HG03064 (cell line): ENCODE results near the gene SLFN5.
"Not testable (repeated sequence)": the region's sequence is repeated elsewhere in the genome, so short reads cannot be mapped to it uniquely, and the experiment has no call there.

Experiments
- ATAC-seq: cut with Tn5 transposase; IDR thresholded peaks from one replicate; pipeline ENCODE4 v1.9.1; 2021; ENCODE audit warnings: low read depth; ENCODE audit not compliant: unreplicated experiment

The SLFN5 gene

DNA sequence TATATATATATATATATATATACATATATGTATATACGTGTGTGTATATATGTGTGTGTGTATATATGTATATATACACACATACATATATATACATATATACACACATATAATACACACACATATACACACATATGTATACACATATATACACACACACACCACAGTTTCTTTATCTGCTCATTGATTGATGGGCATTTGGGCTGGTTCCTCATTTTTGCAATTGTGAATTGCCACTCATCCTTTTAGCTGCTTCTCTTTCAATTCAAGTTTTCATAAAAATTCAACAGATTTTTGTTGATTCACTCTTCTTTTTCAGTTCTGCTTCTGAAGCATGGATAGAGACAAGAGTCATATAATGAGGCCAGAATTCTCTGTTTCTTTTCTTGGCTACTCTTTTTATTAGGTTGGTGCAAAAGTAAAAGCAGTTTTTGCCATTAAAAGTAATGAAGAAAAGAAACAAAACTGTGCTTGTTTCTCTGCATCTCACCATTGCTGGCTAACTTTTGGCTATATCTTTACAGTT lies 44.5 kb downstream of the SLFN5 start:
- ATAC-seq, result no peak

GRCh38 chr17:35289222-35289621 lies 46.4 kb downstream of the SLFN5 start:
- no peak for ATAC-seq

DNA sequence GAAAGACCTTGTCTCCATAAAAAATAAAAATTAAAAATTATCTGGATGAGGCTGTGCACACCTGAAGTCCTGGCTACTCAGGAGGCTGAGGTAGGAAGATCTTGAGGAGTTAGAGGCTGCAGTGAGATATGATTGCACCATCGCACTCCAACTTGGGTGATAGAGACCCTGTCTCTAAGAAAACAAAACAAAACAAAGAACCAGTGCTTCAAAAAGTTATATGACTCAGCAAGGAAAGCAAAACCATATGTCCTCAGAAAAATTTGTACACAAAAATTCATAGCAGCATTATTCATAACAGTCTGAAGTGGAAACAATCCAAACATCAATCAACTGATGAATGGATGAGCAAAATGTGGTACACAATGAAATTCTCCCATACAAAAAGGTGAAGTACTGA lies 48.9 kb downstream of the SLFN5 start:
- ATAC-seq, result no peak

DNA sequence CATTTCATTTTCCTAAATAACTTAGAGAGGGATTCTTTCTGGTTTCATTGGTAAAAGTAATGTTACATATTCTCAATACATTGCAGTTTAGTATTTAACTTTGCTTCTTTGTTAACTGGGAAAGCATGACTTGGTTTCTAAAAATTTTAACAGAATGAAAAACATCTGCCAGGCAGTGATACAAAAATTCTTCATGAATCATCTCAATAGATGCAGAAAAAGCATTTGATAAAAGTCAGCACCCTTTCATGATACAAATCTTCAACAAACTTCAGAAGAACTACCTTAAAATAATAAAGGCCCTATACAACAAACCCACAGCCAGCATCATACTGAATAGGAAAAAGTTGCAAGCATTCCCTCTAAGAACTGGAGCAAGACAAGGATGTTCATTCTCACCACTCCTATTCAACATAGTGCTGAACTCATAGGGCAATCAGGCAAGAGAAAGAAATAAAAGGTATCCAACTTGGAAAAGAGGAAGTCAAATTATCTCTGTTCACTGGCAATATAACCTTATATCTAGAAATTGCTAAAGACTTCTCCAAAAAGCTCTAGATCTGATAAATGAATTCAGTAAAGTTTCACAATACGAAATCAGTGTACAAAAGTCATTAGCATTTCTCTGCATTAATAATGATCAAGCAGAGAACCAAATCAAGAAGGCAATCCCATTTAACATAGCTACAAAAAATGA lies 50.4 kb downstream of the SLFN5 start:
- ATAC-seq, result no peak

DNA sequence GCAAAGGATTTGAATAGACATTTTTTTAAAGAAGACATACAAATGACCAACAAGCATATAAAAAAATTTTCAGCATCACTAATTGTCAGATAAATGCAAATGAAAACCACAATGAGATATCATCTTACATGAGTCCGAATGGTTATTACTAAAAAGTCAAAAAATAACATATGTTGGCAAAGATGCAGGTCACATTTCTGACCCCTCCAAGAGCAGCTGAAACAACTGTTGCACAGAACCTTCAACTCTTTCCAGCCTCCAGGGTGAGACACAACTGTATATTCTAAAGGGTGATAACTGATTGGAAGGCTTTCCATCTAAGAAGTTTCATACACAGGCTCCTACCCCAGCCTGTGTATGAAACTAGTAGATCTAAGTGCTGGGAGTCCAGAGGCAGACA lies 51.9 kb downstream of the SLFN5 start:
- ATAC-seq, result no peak

GRCh38 chr17:35295686-35296085 lies 52.8 kb downstream of the SLFN5 start:
- no peak for ATAC-seq

DNA sequence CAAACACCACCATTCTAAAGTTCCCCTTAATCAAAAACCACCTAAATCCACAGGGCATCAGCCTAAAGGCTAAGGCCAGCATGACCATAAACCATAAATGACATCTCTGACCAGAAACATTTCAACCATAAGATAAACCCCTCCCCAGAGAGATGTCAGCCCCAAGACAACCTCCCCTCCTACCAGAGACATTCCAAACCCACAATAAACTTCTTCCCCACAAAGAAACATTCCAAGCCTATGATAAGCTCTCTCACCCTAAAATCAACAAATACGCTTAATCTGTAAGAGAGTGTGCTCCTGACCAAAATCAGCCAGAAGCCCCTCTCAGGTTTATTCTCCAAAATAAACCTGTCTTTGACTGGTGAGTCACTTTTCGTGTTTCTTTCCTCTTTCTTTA lies 54.8 kb downstream of the SLFN5 start:
- ATAC-seq, result no peak

- no peak for ATAC-seq
Measured at GRCh38 chr17:35298639-35299038, 55.8 kb downstream of the SLFN5 start.

DNA sequence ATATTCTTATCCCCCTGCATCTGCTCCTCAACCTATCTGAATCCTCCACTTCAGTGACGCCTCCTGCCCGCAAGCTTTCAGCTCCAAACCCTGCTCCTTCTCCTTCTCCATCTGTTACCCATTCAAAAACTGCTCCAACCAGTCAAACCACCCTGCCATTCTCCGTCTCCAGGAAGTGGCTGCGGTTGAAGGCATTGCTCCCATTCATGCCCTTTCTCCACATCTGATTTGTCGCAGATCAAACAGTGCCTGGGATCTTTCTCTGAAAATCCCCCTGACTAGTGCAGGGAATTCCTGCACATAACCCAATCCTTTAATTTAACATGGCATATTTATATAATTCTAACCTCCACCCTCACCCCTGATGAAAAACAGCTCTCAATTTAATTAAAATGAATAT lies 56.3 kb downstream of the SLFN5 start:
- ATAC-seq, result no peak

DNA sequence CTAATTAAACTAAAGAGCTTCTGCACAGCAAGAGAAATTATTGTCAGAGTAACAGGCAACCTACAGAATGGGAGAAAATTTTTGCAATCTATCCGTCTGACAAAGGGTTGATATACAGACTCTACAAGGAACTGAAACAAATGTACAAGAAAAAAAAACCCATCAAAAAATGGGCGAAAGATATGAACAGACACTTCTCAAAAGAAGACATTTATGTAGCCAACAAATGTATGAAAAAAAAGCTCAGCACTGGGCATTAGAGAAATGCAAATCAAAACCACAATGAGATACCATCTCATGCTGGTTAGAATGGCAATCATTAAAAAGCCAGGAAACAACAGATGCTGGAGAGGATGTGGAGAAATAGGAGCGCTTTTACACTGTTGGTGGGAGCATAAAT lies 66.5 kb downstream of the SLFN5 start:
- not testable (repeated sequence) for ATAC-seq

DNA sequence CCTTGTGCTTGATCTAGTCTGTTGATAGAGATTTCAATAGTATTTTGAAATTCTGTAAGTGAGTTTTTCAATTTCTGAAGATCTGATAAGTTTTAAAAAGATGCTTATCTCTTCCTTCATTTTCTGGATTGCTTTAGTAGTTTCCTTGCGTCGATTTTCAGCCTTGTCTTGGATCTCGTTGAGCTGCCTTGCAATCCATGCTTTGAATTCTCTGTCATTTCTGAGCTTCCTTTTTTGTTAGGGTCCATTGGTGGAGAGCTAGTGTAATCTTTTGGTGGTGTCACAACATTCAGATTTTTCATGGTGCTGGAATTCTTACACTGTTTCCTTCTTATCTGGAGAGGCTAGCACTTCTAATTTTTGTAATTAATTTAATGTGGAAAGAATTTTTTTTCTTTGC lies 69.5 kb downstream of the SLFN5 start:
- ATAC-seq, result no peak

- no peak for ATAC-seq
Measured at GRCh38 chr17:35312790-35313711, 70.2 kb downstream of the SLFN5 start.

GRCh38 chr17:35313875-35314409 lies 71.1 kb downstream of the SLFN5 start:
- ATAC-seq, result no peak

DNA sequence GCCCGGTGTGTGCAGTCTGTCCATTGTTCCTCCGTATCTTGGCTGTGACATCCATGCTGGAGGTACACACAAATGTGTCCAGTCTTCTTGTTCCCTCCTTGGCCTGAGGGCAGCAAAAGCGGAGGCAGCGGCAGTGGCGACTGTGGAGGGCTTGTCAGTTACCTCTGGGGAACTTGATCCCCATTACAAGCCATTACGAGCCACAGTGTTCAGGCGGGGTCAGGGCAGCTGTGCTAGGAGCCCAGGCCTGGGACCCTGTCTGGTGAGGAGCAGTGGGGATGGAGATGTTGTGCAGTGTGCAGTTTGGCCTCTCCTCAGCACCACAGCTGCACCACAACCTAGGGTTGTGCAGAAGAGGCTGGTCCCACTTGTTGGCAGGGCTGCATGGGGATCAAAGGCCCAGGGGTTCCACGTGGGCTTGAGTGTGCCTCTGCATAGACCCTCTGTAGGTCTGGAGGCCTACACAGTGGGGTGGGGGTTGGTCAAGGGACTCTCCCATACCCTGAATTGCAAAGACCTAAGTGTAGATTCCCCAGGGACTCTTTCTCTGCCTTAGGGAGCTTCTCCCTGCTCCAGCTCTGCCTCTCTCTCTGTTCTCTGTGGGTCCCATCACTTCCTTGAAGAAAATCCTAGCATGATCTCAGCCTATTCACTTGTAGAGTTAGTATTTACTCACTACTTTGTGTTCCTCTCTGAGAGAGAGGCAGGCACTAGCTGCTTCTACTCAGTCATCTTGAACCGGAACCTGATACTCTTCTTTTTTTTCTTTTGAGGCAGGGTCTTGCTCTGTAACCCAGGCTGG lies 71.7 kb downstream of the SLFN5 start:
- ATAC-seq, result no peak

DNA sequence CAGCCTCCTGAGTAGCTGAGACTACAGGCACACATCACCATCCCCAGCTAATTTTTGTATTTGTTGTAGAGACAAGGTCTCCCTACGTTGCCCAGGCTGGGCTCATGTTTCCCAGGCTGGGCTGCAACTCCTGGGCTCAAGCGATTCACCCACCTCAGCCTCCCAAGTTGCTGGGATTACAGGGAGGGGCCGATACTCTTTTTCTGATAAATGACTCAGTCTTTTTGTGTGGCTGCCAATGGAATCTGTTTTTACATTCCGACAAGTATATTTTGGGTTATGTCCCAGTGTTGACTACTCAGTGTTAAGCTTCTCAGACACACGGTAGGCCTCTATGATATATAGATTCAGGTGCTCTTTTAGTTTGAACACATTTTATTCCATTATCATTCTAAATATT lies 72.4 kb downstream of the SLFN5 start:
- no peak for ATAC-seq

- ATAC-seq, result no peak
Measured at GRCh38 chr17:35315971-35316370, 73.1 kb downstream of the SLFN5 start.

- ATAC-seq, result no peak
Measured at GRCh38 chr17:35322749-35323148, 79.9 kb downstream of the SLFN5 start.
